HG03354 (cell line): ENCODE results near the gene SLC25A25.
"Not testable (repeated sequence)": the region's sequence is repeated elsewhere in the genome, so short reads cannot be mapped to it uniquely, and the experiment has no call there.

Source experiments
- ATAC-seq: cut with Tn5 transposase; IDR thresholded peaks from one replicate; pipeline ENCODE4 v1.9.1; 2021; ENCODE audit warnings: mild to moderate bottlenecking; ENCODE audit not compliant: unreplicated experiment, poor library complexity, severe bottlenecking

Gene SLC25A25

GRCh38 chr9:128106940-128107467 is 39.0 kb downstream of the SLC25A25 start:
- no peak for ATAC-seq

DNA sequence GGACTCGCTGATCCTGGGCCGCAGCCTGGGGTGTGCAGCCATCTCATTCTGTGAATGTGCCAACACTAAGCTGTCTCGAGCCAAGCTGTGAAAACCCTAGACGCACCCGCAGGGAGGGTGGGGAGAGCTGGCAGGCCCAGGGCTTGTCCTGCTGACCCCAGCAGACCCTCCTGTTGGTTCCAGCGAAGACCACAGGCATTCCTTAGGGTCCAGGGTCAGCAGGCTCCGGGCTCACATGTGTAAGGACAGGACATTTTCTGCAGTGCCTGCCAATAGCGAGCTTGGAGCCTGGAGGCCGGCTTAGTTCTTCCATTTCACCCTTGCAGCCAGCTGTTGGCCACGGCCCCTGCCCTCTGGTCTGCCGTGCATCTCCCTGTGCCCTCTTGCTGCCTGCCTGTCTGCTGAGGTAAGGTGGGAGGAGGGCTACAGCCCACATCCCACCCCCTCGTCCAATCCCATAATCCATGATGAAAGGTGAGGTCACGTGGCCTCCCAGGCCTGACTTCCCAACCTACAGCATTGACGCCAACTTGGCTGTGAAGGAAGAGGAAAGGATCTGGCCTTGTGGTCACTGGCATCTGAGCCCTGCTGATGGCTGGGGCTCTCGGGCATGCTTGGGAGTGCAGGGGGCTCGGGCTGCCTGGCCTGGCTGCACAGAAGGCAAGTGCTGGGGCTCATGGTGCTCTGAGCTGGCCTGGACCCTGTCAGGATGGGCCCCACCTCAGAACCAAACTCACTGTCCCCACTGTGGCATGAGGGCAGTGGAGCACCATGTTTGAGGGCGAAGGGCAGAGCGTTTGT is 39.6 kb downstream of the SLC25A25 start:
- no peak for ATAC-seq

GRCh38 chr9:128108269-128109049 is 40.4 kb downstream of the SLC25A25 start:
- ATAC-seq = no peak

- ATAC-seq = no peak
These were observed 41.1 kb downstream of the SLC25A25 start for GRCh38 chr9:128109050-128109709.

- ATAC-seq = not testable (repeated sequence)
These were observed 43.7 kb downstream of the SLC25A25 start for GRCh38 chr9:128111726-128112125.

GRCh38 chr9:128113526-128114325 is 45.7 kb downstream of the SLC25A25 start:
- no peak for ATAC-seq

GRCh38 chr9:128114326-128115186 is 46.5 kb downstream of the SLC25A25 start:
- no peak for ATAC-seq

GRCh38 chr9:128115187-128116103 is 47.4 kb downstream of the SLC25A25 start:
- ATAC-seq = no peak

GRCh38 chr9:128116104-128117083 is 48.4 kb downstream of the SLC25A25 start:
- ATAC-seq = no peak

GRCh38 chr9:128117613-128118471 is 49.8 kb downstream of the SLC25A25 start:
- peak; percentile 69 for ATAC-seq

GRCh38 chr9:128118472-128118857 is 50.4 kb downstream of the SLC25A25 start:
- ATAC-seq = no peak

- no peak for ATAC-seq
These were observed 51.1 kb downstream of the SLC25A25 start for GRCh38 chr9:128118971-128119665.

DNA sequence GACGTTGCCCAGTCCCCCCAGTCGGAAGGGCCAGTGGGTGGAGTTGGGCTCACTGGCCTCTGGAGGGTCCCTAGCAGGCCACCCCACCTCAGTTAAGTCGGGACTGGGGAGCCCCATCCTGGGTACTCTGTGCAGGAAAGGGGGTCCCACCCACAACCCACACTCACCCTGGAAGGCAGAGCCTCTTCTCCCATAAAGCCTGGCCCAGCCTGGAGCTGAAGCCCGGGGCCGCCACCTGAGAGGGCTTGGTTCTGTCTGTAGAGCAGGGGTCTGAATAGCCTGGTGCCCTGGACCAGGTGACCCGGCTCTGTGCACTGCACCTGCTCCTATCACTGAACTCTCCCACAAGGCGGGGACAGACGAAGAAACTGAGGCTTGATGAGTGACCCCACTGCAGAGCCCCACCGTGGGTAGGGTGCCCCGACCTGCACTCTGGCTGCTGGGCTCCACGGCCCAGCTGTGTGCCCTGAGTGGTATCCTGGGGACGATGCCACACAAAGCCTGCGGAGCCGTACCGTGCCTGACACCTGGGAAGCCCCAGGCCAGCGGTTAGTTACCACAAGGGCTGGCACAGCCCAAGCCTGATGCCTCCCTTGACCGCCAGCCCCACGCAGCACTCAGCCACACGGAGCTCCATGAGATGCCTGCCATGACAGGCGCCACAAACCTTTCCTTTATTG is 52.2 kb downstream of the SLC25A25 start:
- no peak for ATAC-seq

DNA sequence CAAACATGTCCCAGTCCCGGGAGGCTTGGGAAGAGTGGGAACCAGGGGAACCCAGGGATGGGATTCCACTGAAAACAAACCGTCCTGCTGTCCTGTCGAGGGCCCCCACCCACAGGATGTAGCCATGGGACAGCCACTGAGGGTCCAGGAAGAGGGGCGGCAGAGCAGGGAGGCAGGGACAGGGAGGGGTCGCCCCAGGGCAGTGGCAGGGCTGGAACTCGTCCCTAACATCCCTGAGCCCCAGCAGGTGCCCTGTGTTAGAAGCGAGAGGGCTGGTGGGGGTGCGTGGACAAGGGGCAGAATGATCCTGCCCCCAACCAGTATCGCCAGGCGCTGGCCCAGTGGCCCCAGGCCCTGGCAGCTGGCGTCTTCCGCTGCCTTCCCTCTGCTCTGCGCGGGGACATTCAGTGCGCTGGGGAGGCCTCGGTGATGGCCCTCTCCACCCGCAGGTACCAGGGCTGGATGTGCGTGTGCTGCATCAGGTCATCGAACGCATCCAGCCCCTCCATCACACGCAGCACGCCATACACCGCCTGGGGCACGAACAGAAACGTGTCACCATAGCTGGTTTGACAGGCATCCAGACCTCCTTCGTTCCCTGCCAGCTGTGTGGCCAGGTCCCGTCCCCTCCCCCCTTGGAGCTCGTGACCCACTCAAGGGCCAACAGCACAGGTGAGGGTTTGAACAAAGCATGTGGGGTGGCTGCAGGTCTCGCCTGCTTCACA is 52.9 kb downstream of the SLC25A25 start:
- ATAC-seq = no peak
